PC-3 (cell line): ENCODE results near the gene FAM83D. TPM values are rescaled to one million over a fixed set of nuclear protein-coding genes. Genes with fewer than 3 reads are reported as not detected.
A peak's percentile ranks its signal among the peaks of the same experiment; 100 is the strongest.

ENCODE experiments used
- ATAC-seq: fragments of 200-7000 bp; cut with Tn5 transposase; 2 replicates; pipeline ENCODE4 v1.9.1; 2020; ENCODE audit warnings: mild to moderate bottlenecking, moderate library complexity
- BruUV-seq: library from RNA; stranded (reverse); fragments of 400-500 nt; replicated peaks from 2 replicates; lab custom pipeline; 2021; lab: Mats Ljungman, UMichigan
- CTCF ChIA-PET: fragments of 300-600 bp; sonication (Branson Sonifier 250); formaldehyde crosslinking; loops from one replicate; lab custom pipeline; 2022; ENCODE audit warnings: antibody characterized with exemption; lab: Charles Lee
- POLR2A ChIA-PET: fragments of 300-600 bp; sonication (Branson Sonifier 250); formaldehyde crosslinking; loops from one replicate; lab custom pipeline; 2022; ENCODE audit warnings: antibody characterized with exemption; ENCODE audit not compliant: unreplicated experiment; lab: Charles Lee
- DNase-seq: peaks from one replicate; pipeline ENCODE4 v3.0.0-alpha.2; 2015
- H2AFZ ChIP-seq: fragments of 300-600 bp; sonication (generic); 2 replicates; pipeline ENCODE4 v1.6.0; 2016; ENCODE audit warnings: antibody characterized with exemption, low read length
- H3F3A ChIP-seq: fragments of 300-600 bp; sonication (generic); one replicate; pipeline ENCODE4 v1.6.0; 2017; ENCODE audit warnings: antibody characterized with exemption, low read length, control low read depth, mild to moderate bottlenecking; ENCODE audit not compliant: unreplicated experiment
- H3K27ac ChIP-seq: fragments of 300-600 bp; sonication (generic); 2 replicates; pipeline ENCODE4 v1.5.1; 2016; ENCODE audit warnings: mild to moderate bottlenecking, low read length
- H3K27me3 ChIP-seq: fragments of 300-600 bp; sonication (generic); 2 replicates; pipeline ENCODE4 v1.6.1; 2016; ENCODE audit warnings: low read length, mixed read lengths
- H3K36me3 ChIP-seq: fragments of 300-600 bp; sonication (generic); 2 replicates; pipeline ENCODE4 v1.6.1; 2016; ENCODE audit warnings: low read depth, mixed run types, low read length, mixed read lengths
- H3K4me1 ChIP-seq: fragments of 300-600 bp; sonication (generic); 2 replicates; pipeline ENCODE4 v1.5.1; 2016; ENCODE audit warnings: low read length; ENCODE audit not compliant: insufficient read depth
- H3K4me2 ChIP-seq: fragments of 300-600 bp; sonication (generic); 2 replicates; pipeline ENCODE4 v1.6.0; 2016; ENCODE audit warnings: low read length
- H3K4me3 ChIP-seq: fragments of 300-600 bp; sonication (generic); 2 replicates; pipeline ENCODE4 v1.5.1; 2016; ENCODE audit warnings: mild to moderate bottlenecking, low read length, mixed read lengths
- H3K79me2 ChIP-seq: fragments of 300-600 bp; sonication (generic); 2 replicates; pipeline ENCODE4 v1.6.1; 2017; ENCODE audit warnings: low read length, mixed read lengths
- H3K9ac ChIP-seq: fragments of 300-600 bp; sonication (generic); 2 replicates; pipeline ENCODE4 v1.6.0; 2016; ENCODE audit warnings: mild to moderate bottlenecking, low read length
- H3K9me2 ChIP-seq: fragments of 300-600 bp; sonication (generic); replicated peaks from 2 replicates; pipeline ENCODE4 v1.6.1; 2016; ENCODE audit warnings: mixed run types, low read length, mixed read lengths
- H3K9me3 ChIP-seq: fragments of 300-600 bp; sonication (generic); 2 replicates; pipeline ENCODE4 v1.6.1; 2016; ENCODE audit warnings: low read length, mixed read lengths
- H4K20me1 ChIP-seq: fragments of 300-600 bp; sonication (generic); 2 replicates; pipeline ENCODE4 v1.6.1; 2016; ENCODE audit warnings: low read length, mixed read lengths
- EZH2 ChIP-seq: fragments of 300-600 bp; sonication (generic); IDR thresholded peaks from one replicate; pipeline ENCODE4 v1.6.1; 2017; ENCODE audit warnings: antibody characterized with exemption, mild to moderate bottlenecking, low read length; ENCODE audit not compliant: unreplicated experiment
- EZH2phosphoT487 ChIP-seq: fragments of 300-600 bp; sonication (generic); IDR thresholded peaks from 2 replicates; pipeline ENCODE4 v1.6.1; 2018; ENCODE audit warnings: mild to moderate bottlenecking, antibody characterized with exemption, low read length, borderline replicate concordance
- intact Hi-C: fragments of 100-400 bp; cut with micrococcal nuclease; formaldehyde crosslinking; loops from 2 replicates; pipeline ENCODE4 v1.9.0; 2023
- total RNA-seq: library from RNA; depleted of rRNA; stranded (reverse); fragments of >200 nt; gene quantifications from 2 replicates; pipeline ENCODE4 v1.2.3, GENCODE V29; 2014
- TF ChIP-seq, protein P1 (sequence below): fragments of 300-600 bp; sonication (generic); conservative IDR thresholded peaks from 2 replicates; pipeline ENCODE4 v1.5.1; 2017; ENCODE audit warnings: antibody characterized with exemption, low read depth, mild to moderate bottlenecking, low read length

The FAM83D gene
- total RNA-seq, 1 experiment from 2014 or later, result 69.6 TPM

DNA sequence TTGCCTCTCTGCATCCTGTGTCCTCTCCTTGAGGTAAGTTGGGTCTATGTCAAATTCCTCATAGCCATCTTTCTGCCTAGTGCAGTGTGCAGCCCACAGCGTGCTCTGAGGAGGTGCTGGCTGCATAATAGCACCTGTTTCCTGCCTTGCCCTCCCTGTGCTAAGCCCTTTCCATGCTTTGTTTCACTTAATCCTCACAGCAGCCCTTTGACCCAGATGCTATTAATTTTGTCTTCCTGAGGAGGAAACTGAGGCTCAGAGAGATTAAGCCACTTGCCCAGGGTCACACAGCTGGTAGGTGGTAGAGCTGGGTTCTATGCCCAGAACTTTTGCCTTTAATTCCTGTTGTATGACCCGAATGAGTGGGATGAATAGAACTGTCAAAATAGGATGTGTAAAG, 13.5 kb downstream of the FAM83D start:
- Histone ChIP-seq H3K9ac (no peak overlapping the region), H3K4me3 (no peak overlapping the region), H3K36me3 (peaks cover 58% of the 10 kb centered on the region), H3K9me3 (no peaks in the 10 kb centered on the region), H4K20me1 (peaks cover 71% of the 10 kb centered on the region), H3K4me2 (no peak overlapping the region), H3K27ac (no peak overlapping the region), H3K27me3 (no peaks in the 10 kb centered on the region), H2AFZ (no peak overlapping the region), H3F3A (no peaks in the 10 kb centered on the region), H3K4me1 (no peaks in the 10 kb centered on the region), H3K9me2 (no peaks in the 10 kb centered on the region), H3K79me2 (peaks cover 93% of the 10 kb centered on the region)
- ChIA-PET POLR2A (no interaction called here), CTCF (no interaction called here)
- intact Hi-C loops, result no loop called here
- DNase-seq (no peak), ATAC-seq (no peak)
- TF ChIP-seq EZH2 (no peak), EZH2phosphoT487 (no peak)
- TF ChIP-seq, protein P1, sequence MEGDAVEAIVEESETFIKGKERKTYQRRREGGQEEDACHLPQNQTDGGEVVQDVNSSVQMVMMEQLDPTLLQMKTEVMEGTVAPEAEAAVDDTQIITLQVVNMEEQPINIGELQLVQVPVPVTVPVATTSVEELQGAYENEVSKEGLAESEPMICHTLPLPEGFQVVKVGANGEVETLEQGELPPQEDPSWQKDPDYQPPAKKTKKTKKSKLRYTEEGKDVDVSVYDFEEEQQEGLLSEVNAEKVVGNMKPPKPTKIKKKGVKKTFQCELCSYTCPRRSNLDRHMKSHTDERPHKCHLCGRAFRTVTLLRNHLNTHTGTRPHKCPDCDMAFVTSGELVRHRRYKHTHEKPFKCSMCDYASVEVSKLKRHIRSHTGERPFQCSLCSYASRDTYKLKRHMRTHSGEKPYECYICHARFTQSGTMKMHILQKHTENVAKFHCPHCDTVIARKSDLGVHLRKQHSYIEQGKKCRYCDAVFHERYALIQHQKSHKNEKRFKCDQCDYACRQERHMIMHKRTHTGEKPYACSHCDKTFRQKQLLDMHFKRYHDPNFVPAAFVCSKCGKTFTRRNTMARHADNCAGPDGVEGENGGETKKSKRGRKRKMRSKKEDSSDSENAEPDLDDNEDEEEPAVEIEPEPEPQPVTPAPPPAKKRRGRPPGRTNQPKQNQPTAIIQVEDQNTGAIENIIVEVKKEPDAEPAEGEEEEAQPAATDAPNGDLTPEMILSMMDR, result no peak
- no TSS peak for BruUV-seq

DNA sequence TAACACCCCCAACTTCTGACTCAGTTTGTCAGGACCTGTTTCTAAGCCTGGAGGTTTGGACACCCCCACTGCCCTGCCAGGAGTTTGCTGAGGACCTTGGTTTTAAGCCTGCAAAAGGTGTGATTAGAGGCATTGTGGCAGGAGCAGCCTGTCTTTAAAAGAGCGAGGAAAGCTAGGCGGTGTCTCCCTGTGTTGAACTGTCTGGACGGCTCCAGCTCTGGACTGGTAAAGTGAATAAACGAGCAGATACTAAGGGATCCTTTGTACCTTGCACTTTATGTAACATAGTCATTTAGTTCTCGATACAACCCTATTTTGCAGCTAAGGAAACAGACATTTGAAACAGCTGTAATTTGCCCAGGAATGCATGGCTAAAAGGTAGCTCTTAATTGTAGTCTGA, 14.4 kb downstream of the FAM83D start:
- DNase-seq (no peak), ATAC-seq (no peak)
- BruUV-seq, result no TSS peak
- Histone ChIP-seq H3K4me2 (no peak overlapping the region), H3F3A (no peaks in the 10 kb centered on the region), H3K27me3 (no peaks in the 10 kb centered on the region), H3K36me3 (peaks cover 60% of the 10 kb centered on the region), H3K9me3 (no peaks in the 10 kb centered on the region), H3K4me3 (no peak overlapping the region), H3K4me1 (no peaks in the 10 kb centered on the region), H2AFZ (no peak overlapping the region), H3K9ac (no peak overlapping the region), H3K79me2 (peaks cover 87% of the 10 kb centered on the region), H3K27ac (no peak overlapping the region), H4K20me1 (peaks cover 62% of the 10 kb centered on the region), H3K9me2 (no peaks in the 10 kb centered on the region)
- TF ChIP-seq EZH2 (no peak), EZH2phosphoT487 (no peak)
- TF ChIP-seq, protein P1, result no peak
- intact Hi-C loops, result no loop called here
- ChIA-PET POLR2A (no interaction called here), CTCF (no interaction called here)

GRCh38 chr20:38941726-38942389, 15.6 kb downstream of the FAM83D start:
- TF ChIP-seq, protein P1, result no peak; the same call in 1 of the 2 replicates
- TF ChIP-seq EZH2 (no peak), EZH2phosphoT487 (no peak)
- POLR2A ChIA-PET, result no interaction called here
- Histone ChIP-seq H3K27ac (no peak overlapping the region), H3K79me2 (peaks cover 82% of the 10 kb centered on the region), H3K4me2 (no peak overlapping the region), H3K36me3 (peaks cover 62% of the 10 kb centered on the region), H2AFZ (no peak overlapping the region), H3K9ac (no peak overlapping the region), H3F3A (no peaks in the 10 kb centered on the region), H3K4me1 (no peaks in the 10 kb centered on the region), H3K9me3 (no peaks in the 10 kb centered on the region), H3K27me3 (no peaks in the 10 kb centered on the region), H3K4me3 (no peak overlapping the region), H4K20me1 (peaks cover 57% of the 10 kb centered on the region), H3K9me2 (no peaks in the 10 kb centered on the region)
- CTCF ChIA-PET, result no interaction called here
- DNase-seq (no peak), ATAC-seq (peak; percentile 43; the same call in 1 of the 2 replicates)
- intact Hi-C loops, result no loop called here
- no TSS peak for BruUV-seq
